Ecto neural progenitor cell (in vitro differentiated cells): ENCODE results near the gene ACY1.

ENCODE experiments used
- DNase-seq: peaks from one replicate; pipeline ENCODE4 v3.0.0-alpha.2; 2018; ENCODE audit warnings: low spot score

ACY1 gene

DNA sequence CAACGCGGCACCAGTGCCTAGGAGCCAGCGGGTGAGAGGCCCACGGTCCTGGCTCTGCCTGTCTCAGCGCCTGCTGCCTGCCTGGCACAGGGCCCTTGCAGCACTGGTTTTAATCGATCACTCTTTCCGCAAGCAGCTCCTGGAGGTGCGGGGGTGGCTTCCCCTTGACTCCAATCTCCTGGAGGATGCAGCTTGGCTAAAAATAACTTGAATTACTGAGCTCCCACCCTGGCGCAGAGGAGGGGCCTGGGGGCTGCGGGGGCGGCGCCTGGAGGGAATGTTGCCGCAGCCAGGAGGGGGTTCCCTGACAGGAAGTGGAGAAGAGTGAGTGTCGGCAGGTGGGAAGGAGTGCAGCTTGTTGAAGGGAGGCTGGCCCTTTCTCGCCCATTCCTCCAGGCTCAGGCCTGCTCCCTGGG is 22.2 kb downstream of the ACY1 start:
- peak; percentile 63 for DNase-seq

DNA sequence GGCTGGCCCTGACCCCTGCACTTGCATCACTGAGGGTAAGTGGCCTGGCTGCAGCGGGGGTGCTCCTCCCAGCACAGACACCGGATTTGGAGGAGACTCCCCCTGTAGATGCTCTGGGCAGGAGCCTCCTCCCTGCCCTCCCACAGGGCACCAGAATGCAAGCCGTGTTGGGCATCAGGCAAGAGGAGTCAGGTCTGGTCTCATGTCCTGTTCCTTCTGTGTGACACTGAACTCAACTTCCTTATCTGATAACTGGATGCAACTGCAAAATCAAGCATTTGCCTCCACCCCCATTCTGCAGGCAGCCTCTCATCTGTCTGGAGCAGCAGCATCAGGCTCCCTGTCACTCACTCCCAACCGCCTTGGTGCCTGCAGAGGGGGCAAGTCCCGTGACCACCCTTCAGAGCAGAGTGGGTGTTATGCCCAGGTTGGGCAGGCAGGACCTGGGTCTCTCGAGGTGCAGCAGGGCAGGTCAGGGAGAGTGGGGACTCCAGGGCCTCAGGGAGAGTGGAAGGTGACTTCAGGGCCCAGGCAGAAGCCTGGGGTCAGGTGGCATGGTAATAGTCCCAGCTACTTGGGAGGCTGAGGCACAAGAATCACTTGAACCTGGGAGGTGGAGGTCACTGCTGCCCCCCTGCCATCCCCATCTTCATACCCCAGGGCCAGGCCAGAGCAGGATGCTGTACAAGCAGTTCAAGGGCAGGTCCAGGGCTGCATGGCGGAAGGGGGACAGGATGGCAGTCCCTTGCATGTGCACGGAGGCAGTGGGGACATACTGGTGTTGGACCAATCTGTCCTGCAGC is 22.9 kb downstream of the ACY1 start:
- no peak for DNase-seq

DNA sequence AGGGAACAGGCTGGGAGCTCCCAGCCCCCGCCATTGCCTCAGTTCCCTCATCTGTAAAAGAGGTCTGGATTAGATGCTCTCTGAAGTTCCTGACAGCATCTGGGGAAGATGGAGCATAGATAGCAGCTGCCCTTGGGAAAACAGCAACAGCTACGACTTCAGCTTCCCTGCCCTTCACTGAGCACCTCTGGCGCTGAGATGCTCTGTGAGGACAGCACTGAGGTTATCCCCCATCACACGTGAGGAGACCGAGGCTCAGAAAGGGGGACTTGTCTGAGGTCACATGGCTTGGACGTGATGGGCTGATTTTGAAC is 23.4 kb downstream of the ACY1 start:
- no peak for DNase-seq

DNA sequence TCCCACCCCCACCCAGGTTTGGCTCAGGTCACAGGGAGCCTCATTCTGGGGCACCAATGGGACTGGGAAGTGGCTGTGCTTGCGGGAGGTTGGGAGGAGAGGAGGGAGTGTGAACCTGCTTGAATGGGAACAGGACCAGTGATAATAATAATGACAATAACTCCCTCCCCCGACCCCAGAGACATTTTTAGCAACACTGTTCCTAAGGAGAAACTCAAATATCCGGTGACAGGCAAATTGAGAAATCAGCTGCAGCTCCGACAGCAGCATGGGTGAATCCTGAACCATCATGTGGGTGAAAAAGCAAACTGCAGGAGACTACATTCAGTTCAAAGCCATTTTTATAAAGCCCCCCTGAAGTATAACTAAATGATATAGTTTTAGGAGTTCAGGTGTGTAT is 24.0 kb downstream of the ACY1 start:
- DNase-seq, result no peak

DNA sequence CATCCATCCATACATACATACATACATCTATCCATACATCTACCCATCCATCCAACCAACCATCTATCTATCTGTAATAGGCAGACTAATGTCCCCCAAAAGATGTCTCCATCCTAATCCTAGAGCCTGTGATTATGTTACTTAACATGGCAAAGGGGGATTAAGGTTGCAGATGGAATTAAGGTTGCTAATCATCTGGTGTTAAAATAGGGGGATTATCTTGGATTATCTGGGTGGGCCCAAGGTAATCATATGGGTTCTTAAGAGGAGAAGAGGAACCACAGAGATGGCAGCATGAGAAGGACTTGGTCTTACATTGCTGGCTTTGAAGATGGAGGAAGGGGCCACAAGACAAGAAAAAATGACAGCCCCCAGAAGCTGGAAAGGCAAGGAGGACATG is 27.1 kb downstream of the ACY1 start:
- no peak for DNase-seq

DNA sequence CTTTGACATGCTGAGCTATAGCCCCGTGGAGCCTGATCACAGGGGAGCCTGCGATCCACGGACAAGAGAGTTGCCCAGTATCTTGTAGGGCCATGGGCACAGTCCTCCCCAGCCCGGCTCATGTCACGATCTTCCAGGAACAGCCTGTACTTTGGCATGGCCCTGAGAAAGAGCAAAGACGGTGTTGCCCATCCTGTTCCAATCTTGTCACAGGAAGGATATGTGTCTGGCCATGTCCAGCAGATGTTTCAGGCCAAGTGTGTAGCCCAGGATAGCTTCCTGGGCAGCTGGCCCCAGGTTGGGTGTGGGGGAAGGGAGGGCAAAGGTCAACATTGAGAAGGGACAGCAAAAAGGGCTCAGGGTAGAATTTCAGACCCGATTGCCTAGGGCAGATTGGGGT is 29.4 kb downstream of the ACY1 start:
- no peak for DNase-seq

DNA sequence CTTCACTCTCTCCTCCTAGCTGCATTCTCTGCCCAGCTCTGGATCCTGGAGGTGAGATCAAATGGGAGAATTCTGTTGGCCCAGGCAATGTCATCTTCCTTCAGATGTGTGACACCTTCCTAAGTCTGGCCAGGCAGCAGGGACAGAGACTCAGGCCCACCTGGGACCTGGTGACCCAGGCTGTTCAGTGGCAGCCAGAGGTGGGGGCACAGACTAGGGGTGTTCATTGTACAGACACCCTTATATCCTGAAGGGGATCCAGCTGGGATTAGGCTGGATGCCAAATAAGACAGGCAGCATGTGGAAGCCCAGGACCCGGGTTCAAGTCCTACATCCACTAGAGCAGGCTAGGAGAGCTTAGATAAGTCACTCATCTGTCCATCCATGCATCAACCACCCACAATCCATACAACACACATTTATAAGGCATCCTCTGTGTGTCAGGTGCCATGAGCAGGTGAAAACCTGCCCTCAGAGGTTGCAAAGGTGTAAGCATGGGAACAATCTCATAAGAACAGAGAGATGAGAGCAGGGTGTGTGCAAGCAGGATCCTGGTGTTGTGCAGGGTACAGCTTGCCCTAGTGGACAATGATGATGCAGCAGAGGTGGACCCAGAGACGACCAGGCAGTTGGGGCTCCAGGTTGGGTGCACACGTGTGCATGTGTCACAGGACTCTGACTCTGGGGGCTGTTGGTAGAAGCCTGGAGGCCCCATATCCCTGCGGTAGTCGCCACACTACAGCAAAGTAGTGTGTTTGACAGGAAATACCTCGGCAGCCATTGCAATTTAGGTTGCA is 30.7 kb downstream of the ACY1 start:
- no peak for DNase-seq

DNA sequence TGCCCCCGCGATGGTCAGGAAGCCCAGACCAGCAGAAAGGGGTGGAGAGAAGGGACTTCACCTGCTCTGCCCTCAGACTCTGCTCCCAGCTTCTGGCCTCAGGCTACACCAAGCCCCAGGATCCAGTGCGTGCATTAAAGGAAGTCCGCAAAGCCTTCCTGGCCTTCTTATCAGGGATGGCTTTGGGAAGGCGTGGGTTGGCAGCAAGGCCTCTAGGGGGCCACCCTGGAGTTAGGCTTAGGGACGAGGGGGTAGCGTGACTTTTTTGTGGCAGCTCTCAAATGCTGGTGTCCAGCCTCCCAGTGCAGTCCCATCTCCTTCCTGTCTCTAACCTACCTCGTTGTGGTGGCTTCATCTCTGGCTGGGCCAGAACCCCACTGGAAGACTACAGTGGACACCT is 31.3 kb downstream of the ACY1 start:
- no peak for DNase-seq

DNA sequence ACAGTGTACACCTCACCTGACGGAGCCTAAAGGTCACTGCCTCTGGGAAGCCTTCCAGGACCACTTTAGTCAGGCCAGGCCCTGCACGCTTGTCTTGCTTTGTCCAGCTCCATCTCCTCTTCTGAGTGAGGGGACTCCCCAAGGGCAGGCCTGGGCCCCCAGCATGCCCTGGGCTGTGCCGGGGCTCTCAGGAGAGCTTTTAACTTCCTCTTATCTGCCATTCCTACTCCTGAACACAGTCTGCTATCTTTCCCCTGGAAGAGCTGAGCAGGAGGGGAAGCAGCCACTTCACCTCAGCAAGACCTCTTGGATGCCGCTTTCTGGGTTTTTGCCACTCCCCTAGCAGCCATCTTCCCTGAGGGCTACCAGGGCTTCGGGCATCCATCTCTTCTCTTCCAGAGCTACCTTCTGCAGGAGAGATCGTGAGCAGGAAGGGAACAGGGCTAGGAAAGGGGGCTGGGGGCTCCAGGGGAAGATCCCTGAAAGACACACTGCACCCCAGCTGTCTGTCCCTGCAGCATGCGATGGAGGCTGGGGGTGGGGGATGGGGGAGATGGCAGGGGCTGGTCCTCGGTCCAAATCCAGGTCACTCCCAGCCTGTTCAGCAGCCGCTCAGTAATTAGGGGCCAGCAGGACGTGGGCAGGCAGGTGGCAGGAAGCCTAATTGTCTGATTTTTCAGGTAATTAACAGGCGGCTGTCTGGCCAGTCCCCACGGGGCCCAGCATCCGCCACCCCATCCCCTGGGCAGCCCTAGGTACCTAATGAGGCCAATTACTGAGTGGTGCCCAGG is 32.3 kb downstream of the ACY1 start:
- DNase-seq, result no peak

DNA sequence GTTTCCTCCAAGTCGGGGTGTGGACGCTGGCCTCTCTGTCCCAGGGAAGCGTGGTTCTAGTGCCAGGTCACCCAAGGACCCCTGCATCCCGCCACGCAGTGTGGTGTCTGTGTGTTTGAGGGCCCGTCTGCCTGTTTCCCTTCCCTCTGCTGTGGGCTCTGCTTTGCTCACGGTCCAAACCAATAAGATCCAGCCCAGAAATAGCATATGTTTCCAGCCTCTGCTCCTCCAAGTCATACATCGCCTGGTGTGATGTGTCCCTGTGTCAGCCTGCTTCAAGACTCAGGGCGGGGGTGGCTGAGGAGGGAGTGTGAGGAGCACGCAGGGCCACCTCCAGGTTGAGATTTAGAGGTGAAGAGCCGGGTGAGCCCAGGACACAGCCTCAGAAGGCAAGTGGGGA is 34.3 kb downstream of the ACY1 start:
- no peak for DNase-seq

DNA sequence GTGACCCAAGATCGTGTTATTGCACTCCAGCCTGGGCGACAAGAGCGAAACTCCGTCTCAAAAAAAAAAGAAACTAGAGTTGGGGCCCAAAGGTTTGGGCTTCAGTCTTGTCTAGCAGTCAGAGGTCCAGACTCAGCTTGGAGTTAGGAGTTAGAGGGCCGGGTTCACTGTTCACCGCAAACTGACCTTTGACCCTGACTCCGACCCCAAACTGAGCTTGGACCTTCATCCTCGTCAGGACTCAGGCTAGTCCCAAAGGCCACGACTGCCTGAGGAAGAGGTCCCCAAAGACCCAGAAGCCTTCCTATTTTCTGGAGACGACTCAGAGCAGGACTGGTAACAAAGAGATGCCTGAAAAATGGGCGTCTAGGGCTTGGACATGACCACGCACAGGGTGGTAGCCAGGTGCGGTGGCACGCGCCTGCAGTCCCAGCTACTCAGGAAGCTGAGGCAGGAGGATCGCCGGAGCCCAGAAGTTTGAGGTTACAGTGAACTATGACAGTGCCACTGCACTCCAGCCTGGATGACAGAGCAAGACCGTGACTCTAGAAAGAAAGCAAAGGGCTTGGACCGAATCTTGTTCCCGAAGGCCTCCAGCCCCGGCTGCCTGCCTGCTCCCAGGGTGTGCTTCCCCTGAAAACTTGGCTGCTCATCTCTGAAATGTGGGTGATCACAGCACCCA is 35.1 kb downstream of the ACY1 start:
- DNase-seq, result no peak

DNA sequence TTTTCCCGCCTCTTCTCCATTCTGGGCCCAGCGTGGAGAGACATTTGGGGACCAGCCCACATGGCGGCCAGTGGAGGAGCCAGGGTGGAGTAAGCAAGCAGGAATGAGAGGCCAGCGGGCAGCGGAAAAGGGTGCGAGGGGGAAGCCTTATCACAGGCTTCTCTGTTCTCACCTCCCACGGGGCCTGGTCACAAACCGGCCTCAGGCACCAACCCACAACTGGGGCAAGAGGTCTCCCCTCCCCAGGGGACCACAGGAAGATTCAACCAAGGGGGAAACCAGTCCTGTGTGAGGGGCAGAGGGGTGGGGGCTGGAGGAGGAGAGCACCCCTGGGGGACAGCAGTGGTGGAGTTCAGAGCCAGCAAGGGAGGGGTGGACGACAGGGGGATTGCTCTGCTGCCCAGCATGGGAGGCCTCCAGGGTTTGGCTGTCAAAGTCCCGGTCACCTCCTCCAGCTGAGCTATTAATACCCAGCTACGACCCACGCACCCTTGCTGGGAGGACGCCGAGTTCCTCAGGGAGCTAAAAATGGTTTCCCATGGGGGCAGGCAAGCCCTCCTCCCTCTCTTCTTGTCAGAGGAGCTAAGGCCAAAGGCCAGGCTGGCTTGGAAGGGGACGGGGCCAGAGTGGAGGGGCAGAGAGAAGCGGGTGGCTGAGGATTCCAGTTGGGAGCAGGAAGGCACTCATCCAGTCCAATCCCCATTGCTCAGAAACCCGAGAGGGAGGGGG is 36.2 kb downstream of the ACY1 start:
- no peak for DNase-seq

DNA sequence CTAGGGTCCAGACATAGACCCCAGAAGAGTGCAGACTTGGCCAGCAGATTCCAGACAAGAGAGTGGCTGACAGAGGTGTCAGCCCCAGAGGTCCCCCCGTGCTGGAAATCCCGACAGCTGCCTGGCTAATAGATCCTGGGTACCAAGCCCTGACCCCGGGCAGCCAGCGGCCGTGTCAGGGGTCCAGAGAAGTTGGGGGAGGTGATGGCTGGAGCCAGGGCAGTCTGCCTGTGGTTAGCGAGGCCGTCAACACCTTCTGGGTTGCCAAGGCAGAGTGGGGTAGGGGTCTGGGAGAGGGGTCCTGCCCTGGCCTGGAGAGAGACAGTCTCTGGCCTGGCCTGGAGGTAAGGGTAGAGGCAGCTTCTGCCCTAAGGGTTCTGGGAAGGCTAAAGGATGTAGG is 37.5 kb downstream of the ACY1 start:
- no peak for DNase-seq

DNA sequence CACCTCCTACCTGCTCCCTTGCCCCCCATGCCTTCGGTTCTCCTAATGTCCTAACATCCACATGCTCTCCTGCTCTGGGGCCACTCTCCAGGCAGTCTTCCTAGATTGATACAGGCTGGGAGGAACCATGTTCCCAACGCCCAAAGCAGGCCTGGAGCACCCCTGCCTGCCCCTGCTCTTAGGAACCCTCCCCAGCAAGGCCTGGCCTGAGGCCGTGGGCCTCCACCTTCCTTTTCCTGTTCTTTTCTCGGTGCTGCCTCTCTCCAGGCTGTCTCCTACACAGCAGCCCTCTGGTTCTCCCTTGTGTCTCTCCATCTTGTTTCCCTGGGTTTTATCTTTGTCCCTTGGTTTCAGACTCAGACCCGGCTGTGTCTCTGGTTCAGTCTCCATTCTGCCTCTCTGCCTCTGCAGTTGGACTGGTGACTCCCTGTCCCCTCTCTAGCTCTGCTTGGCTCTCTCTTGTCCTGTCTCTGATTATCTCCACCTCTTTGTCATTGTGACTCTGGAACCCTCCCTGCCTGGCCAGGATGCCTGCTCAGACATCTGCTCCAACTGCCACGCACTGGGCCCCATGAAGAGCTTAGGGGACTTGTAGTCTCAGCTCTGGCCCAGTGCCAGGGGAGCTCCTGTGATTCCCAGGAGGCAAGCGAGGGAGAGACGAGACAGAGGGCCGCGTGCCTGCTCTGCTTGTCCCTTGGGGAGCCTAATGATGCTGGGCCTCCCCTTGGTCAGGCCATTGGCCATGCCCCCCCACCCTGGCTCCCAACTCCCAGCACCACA is 38.3 kb downstream of the ACY1 start:
- DNase-seq, result no peak

DNA sequence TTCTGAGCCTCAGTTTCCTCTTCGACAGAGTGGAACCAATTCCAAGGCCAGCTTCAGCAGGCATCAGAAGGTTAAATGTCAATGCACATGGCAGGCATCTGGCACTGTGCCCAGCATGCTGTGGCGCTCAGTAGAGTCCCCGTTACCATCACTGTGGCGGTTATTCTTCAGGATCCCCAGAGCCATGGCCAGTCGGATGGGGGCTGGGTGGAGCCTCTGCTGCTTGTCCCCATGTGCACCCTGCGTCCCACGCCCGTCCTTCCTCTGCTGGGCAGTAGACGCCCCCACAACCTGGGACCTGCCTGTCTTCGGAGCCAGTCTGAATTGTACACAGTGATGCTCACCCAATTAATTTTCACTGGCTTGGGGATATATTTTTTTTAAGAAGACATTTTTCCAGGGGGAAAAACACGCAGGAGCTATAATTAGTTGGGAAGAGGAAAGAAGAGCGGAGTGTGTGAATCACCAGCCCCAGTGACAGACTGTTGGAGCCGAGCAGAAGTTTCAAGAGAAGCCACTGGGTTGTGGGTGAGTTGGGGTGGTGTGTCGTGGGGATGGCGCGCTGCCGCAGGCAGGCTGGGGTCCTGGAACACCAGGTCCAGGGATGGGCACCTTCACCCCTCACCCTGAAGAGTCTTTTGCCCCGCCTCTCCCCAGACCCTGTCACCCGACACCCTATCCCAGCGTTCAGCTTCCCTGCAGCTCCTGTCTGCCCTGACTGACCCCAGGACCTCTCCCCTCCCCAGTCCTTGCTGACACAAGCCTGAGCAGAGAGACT is 39.2 kb downstream of the ACY1 start:
- DNase-seq, result no peak

DNA sequence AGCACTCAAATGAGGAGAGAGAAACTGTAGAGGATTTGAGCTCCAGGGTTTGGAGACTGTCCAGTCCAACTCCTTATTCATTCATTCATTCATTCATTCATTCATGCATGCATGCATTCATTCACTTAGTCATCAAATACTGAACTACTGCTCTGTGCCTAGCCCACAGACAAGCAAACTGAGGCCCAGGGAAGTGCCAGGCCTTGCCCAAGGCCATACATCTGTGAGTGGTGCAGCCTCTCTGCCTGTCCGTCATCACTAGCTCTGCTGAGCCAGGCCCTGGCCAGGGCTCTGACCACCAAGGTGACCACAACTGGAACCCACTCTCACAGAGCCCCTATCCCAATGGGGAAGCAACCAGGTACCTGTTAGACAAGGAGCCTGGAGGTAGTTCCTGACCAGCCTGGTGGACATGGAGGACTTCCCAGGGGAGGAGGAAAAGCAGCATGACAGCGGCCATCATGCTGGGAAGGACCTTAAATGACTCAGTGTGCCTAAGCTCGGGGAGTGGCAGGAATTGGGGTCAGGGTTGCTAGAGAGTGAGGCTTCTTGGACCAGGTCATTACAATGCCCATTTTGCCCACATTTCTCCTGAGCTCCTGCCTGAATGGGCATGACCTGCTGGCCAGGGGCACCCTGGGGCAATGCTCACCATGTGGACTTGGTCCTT is 39.9 kb downstream of the ACY1 start:
- DNase-seq, result no peak

DNA sequence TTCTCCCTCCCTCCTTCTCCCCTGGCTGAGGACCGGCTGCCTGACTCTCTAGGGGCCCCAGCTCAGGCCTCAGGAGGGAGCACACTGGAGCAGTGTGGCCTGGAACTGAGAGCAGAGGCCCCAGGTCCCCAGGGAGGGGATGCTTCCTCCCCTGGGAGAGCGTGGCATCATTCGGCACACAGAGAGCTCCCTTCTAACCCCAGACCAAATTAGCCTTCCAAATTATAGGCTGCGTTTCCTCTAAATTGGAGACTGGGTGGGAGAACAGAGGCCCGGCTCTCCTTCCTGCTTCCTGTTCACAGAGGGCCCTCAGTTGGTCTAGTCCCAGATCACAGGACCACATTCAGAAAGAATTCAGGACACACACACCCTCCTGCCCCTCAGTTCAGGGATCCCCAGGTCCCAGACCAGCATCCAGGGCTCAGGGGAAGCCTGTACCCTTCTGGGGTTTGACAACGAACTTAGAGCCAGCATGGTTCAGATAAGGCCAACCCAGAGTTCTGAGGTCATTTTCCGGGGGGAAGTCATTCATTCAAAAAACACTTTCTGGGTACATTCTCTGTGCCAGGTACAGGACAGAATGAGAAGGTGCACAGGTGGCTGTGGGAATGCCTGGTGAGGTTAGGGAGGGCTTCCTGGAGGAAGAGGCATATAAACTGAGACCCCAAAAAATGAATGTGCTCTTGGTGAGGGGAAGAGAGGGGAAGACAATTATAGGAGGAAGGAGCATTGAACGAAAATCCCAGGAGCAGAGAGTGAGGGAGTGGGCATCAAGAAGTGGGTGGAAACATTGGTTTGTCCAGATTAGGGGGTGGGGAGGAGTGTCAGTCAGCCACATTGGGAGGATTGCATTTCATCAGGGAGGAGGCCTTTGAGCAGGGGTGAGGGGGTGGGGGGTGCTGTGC is 40.8 kb downstream of the ACY1 start:
- DNase-seq, result no peak

DNA sequence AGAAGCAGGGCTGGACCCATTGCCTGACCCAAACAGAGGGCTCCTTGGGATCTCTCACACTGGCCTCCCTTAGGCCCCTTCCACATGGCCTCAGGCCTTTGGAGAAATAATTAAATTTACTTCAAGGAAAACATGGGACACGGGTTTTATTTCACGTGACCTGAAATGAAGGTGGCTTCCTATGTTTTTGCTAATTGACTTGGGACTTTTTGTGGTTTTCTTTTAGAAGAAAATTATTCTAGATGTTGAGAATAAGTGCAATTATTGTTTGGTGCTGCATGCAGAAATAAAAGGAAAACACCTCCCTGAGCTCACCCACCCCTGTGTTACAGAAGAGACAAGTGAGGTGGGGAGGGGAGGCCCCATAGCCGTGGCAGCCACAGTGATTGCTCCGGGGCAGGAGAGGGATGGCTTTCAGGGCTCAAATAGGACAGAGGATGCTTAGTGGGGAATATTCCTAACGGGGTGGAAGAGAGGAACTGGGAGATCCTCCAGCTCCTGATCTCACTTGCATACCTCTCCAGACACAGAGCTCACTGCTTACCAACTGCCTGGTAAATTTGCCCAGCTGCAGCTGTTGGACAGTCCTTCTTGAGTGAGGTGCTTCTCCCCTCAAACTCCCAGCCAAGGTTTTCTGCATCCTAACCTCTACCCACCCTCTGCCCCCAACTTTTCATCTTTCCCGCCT is 41.6 kb downstream of the ACY1 start:
- no peak for DNase-seq
